H1 (cell line): Measurements from ENCODE around the gene KLHL18. TPM values are rescaled to one million over a fixed set of nuclear protein-coding genes. Genes with fewer than 3 reads are reported as not detected.

ENCODE experiments used
- CTCF ChIA-PET: fragments of 300-600 bp; sonication (Branson Sonifier 250); formaldehyde crosslinking; loops from one replicate; lab custom pipeline; 2021; ENCODE audit not compliant: partially characterized antibody; lab: Charles Lee
- POLR2A ChIA-PET: fragments of 300-600 bp; sonication (Branson Sonifier 250); formaldehyde crosslinking; loops from one replicate; lab custom pipeline; 2021; ENCODE audit warnings: inconsistent platforms; ENCODE audit not compliant: partially characterized antibody; lab: Charles Lee
- DNase-seq, 2 experiments: peaks; one replicate each; pipeline versions ENCODE4 v3.0.0 to v3.0.0-alpha.2; 2010 to 2022; ENCODE audit warnings: low spot score in 2 of 2, low read depth in 1 of 2, mixed read lengths in 1 of 2
- FAIRE-seq: peaks from 2 replicates; lab custom pipeline; 2011; peaks lifted over from hg19 to GRCh38; lab: Jason Lieb, UNC
- H2AFZ ChIP-seq: 2 replicates; pipeline ENCODE4 v1.8.1; 2012; ENCODE audit warnings: low read length, inconsistent platforms
- H2AK5ac ChIP-seq: 2 replicates; pipeline ENCODE4 v1.6.1; 2013; ENCODE audit warnings: low read depth, low read length
- H2BK120ac ChIP-seq: replicated peaks from 2 replicates; pipeline ENCODE3; 2013; ENCODE audit warnings: low read depth, low read length, inconsistent platforms
- H2BK12ac ChIP-seq: 2 replicates; pipeline ENCODE4 v1.6.1; 2013; ENCODE audit warnings: low read depth, low read length
- H2BK15ac ChIP-seq: 2 replicates; pipeline ENCODE4 v1.6.1; 2013; ENCODE audit warnings: low read length
- H2BK20ac ChIP-seq: 2 replicates; pipeline ENCODE4 v1.6.1; 2013; ENCODE audit warnings: low read length
- H2BK5ac ChIP-seq: 2 replicates; pipeline ENCODE4 v1.6.1; 2013; ENCODE audit warnings: low read depth, low read length
- H3K14ac ChIP-seq: 2 replicates; pipeline ENCODE4 v1.6.1; 2013; ENCODE audit warnings: inconsistent platforms; ENCODE audit not compliant: insufficient read length
- H3K18ac ChIP-seq: 2 replicates; pipeline ENCODE4 v1.6.1; 2013; ENCODE audit warnings: low read length; ENCODE audit errors: extremely low read depth
- H3K23ac ChIP-seq: 2 replicates; pipeline ENCODE4 v1.6.1; 2013; ENCODE audit warnings: inconsistent platforms; ENCODE audit not compliant: insufficient read length
- H3K23me2 ChIP-seq: 2 replicates; pipeline ENCODE4 v1.6.1; 2013; ENCODE audit warnings: low read depth, low read length
- H3K27ac ChIP-seq: 2 replicates; pipeline ENCODE4 v1.6.1; 2011; ENCODE audit warnings: low read depth, low read length, inconsistent platforms
- H3K27me3 ChIP-seq, 4 experiments: replicated peaks in 1 of 4; 1 replicate in 1 of 4; 2 replicates in 3 of 4; pipeline versions ENCODE4 v1.6.1 to v1.8.1; 2011 to 2013; ENCODE audit warnings: low read length in 3 of 4, mild to moderate bottlenecking in 3 of 4, inconsistent platforms in 2 of 4, mixed read lengths in 2 of 4, moderate library complexity in 1 of 4; ENCODE audit not compliant: control insufficient read depth in 3 of 4, insufficient read depth in 3 of 4; ENCODE audit errors: extremely low read depth in 1 of 4
- H3K36me3 ChIP-seq, 4 experiments: 2 replicates each; pipeline versions ENCODE4 v1.6.1 to v1.8.1; 2011 to 2013; ENCODE audit warnings: mild to moderate bottlenecking in 4 of 4, low read length in 3 of 4, moderate library complexity in 2 of 4, control low read depth in 1 of 4, inconsistent platforms in 1 of 4; ENCODE audit not compliant: insufficient read depth in 4 of 4, control insufficient read depth in 2 of 4
- H3K4ac ChIP-seq: replicated peaks from 2 replicates; pipeline ENCODE3; 2013; ENCODE audit warnings: low read length, low read depth, mixed read lengths, inconsistent platforms; ENCODE audit not compliant: insufficient read length
- H3K4me1 ChIP-seq, 4 experiments: replicated peaks in 1 of 4; 1 replicate in 1 of 4; 2 replicates in 3 of 4; pipeline versions ENCODE4 v1.6.1 to v1.8.1; 2011 to 2013; ENCODE audit warnings: low read length in 3 of 4, inconsistent platforms in 2 of 4, mixed read lengths in 1 of 4; ENCODE audit not compliant: insufficient read depth in 4 of 4, control insufficient read depth in 3 of 4
- H3K4me2 ChIP-seq, 2 experiments: 2 replicates each; pipeline versions ENCODE4 v1.6.1 to v1.8.1; 2011 to 2013; ENCODE audit warnings: low read depth in 2 of 2, low read length in 2 of 2, control low read depth in 1 of 2, inconsistent platforms in 1 of 2, mild to moderate bottlenecking in 1 of 2; ENCODE audit not compliant: insufficient read depth in 1 of 2
- H3K4me3 ChIP-seq, 4 experiments: fragments of 200-600, 300-600 bp in 1 of 4; sonication (generic), shearing (Covaris generic), sonication (Bioruptor Twin) in 1 of 4; 2 replicates each; pipeline versions ENCODE4 v1.5.1 to v1.8.1; 2011 to 2016; ENCODE audit warnings: low read length in 4 of 4, low read depth in 3 of 4, control low read depth in 2 of 4, inconsistent platforms in 2 of 4, mild to moderate bottlenecking in 2 of 4, mixed read lengths in 1 of 4, moderate library complexity in 1 of 4; ENCODE audit not compliant: insufficient read depth in 2 of 4; ENCODE audit errors: extremely low read depth in 1 of 4
- H3K56ac ChIP-seq: replicated peaks from 2 replicates; pipeline ENCODE3; 2013; ENCODE audit warnings: low read depth, mild to moderate bottlenecking, mixed read lengths, low read length, inconsistent platforms; ENCODE audit not compliant: insufficient read length
- H3K79me1 ChIP-seq: 2 replicates; pipeline ENCODE4 v1.6.1; 2013; ENCODE audit warnings: low read depth, low read length, control low read depth
- H3K79me2 ChIP-seq, 2 experiments: 2 replicates each; pipeline versions ENCODE4 v1.6.1 to v1.8.1; 2012 to 2013; ENCODE audit warnings: low read length in 2 of 2, mild to moderate bottlenecking in 2 of 2, inconsistent platforms in 1 of 2; ENCODE audit not compliant: insufficient read depth in 2 of 2, control insufficient read depth in 1 of 2
- H3K9ac ChIP-seq, 4 experiments: replicated peaks in 1 of 4; 1 replicate in 1 of 4; 2 replicates in 3 of 4; pipeline versions ENCODE4 v1.6.1 to v1.8.1; 2011 to 2013; ENCODE audit warnings: low read depth in 3 of 4, low read length in 3 of 4, control low read depth in 2 of 4, mild to moderate bottlenecking in 2 of 4, moderate library complexity in 2 of 4, inconsistent platforms in 1 of 4; ENCODE audit errors: extremely low read depth in 1 of 4
- H3K9me3 ChIP-seq, 2 experiments: 2 replicates each; pipeline versions ENCODE4 v1.6.1 to v1.8.1; 2012 to 2013; ENCODE audit warnings: mild to moderate bottlenecking in 2 of 2, moderate library complexity in 2 of 2, control low read depth in 1 of 2, inconsistent platforms in 1 of 2, low read depth in 1 of 2, low read length in 1 of 2, mixed read lengths in 1 of 2; ENCODE audit not compliant: insufficient read depth in 2 of 2
- H4K20me1 ChIP-seq, 2 experiments: replicated peaks in 1 of 2; 2 replicates each; pipeline versions ENCODE3 to v1.8.1; 2011 to 2013; ENCODE audit warnings: inconsistent platforms in 2 of 2, low read length in 2 of 2, mild to moderate bottlenecking in 1 of 2; ENCODE audit not compliant: insufficient read depth in 2 of 2, control insufficient read depth in 1 of 2
- H4K5ac ChIP-seq: 2 replicates; pipeline ENCODE4 v1.6.1; 2013; ENCODE audit warnings: low read length, low read depth, mixed read lengths, inconsistent platforms; ENCODE audit not compliant: insufficient read length
- H4K8ac ChIP-seq: 2 replicates; pipeline ENCODE4 v1.8.0; 2013; ENCODE audit warnings: mild to moderate bottlenecking, moderate library complexity, low read length, inconsistent platforms; ENCODE audit not compliant: insufficient read depth; ENCODE audit errors: extremely low read depth
- H4K91ac ChIP-seq: replicated peaks from 2 replicates; pipeline ENCODE3; 2013; ENCODE audit warnings: low read length, mixed read lengths, inconsistent platforms; ENCODE audit not compliant: insufficient read length
- BRCA1 ChIP-seq: IDR thresholded peaks from 2 replicates; pipeline ENCODE4 v1.6.1; 2012; ENCODE audit warnings: low read depth, low read length, improper control_type of control experiment
- CEBPB ChIP-seq: IDR thresholded peaks from 2 replicates; pipeline ENCODE4 v1.6.1; 2012; ENCODE audit warnings: low read depth, low read length
- CHD1 ChIP-seq: IDR thresholded peaks from 2 replicates; pipeline ENCODE4 v1.6.1; 2012; ENCODE audit warnings: low read depth, low read length, improper control_type of control experiment
- CTBP2 ChIP-seq: IDR thresholded peaks from 2 replicates; pipeline ENCODE4 v1.7.0; 2011; ENCODE audit warnings: borderline replicate concordance, mild to moderate bottlenecking, moderate library complexity, mixed read lengths, low read length; ENCODE audit not compliant: insufficient read depth, insufficient read length
- POU5F1 ChIP-seq: IDR thresholded peaks from 2 replicates; pipeline ENCODE4 v1.6.1; 2011; ENCODE audit warnings: low read depth, mild to moderate bottlenecking, low read length, moderate library complexity
- SIN3A ChIP-seq, 2 experiments: IDR thresholded peaks in 1 of 2; conservative IDR thresholded peaks in 1 of 2; 2 replicates each; pipeline ENCODE4 v1.6.1; 2011 to 2012; ENCODE audit warnings: low read length in 2 of 2, improper control_type of control experiment in 1 of 2, low read depth in 1 of 2, mild to moderate bottlenecking in 1 of 2
- TAF1 ChIP-seq: IDR thresholded peaks from 2 replicates; pipeline ENCODE4 v1.6.1; 2011; ENCODE audit warnings: mild to moderate bottlenecking, low read depth, low read length
- WGBS, 2 experiments: shearing (Covaris generic) in 1 of 2; methylation state at CpG; one replicate each; pipeline versions ENCODE4 v1.1.6 to v1.1.7; 2013 to 2015; ENCODE audit warnings: low lambda C conversion rate in 2 of 2, mixed read lengths in 2 of 2, inconsistent platforms in 1 of 2, low coverage in 1 of 2, missing lambda C conversion rate in 1 of 2; ENCODE audit not compliant: insufficient replicate concordance in 2 of 2, insufficient coverage in 1 of 2, insufficient read length in 1 of 2; ENCODE audit errors: extremely low coverage in 1 of 2, missing lambda C conversion rate in 1 of 2; 5-methylcytosine and 5-hydroxymethylcytosine counted together
- polyA plus RNA-seq, 7 experiments: library from polyadenylated mRNA; depleted of rRNA in 3 of 7; stranded (reverse) in 5 of 7; unstranded in 2 of 7; fragments of >200 nt in 5 of 7; fragments of 200-250 nt in 2 of 7; gene quantifications; 1 replicate in 5 of 7; 2 replicates in 1 of 7; 4 replicates in 1 of 7; pipeline versions ENCODE4 v1.2.1 to v1.2.3, GENCODE V29; 2011 to 2013; ENCODE audit warnings: missing spikeins in 2 of 7, mixed read lengths in 2 of 7
- total RNA-seq: library from RNA; stranded (reverse); fragmentation: NEBNext Ultra II Directional; extraction: Animal tissue kit (Norgen Biotek cat#: 25700); gene quantifications from 2 replicates; pipeline ENCODE4 v1.2.1, GENCODE V29; 2021

Gene KLHL18
- total and polyA plus RNA-seq, 2 of the 8 experiments (the other 6 are each of a cell fraction or from before 2014, with no cell fraction given), result 19.9 to 31.7 TPM

- Histone ChIP-seq H2BK15ac (no peak overlapping the region), H3K36me3 (peaks cover 8 to 41% (median 25%) of the 10 kb centered on the region in 4 experiments; a peak in 7 of 8 replicates), H2AFZ (no peak overlapping the region), H3K9ac (no peak overlapping the region), H3K18ac (no peak overlapping the region), H3K4me3 (no peak overlapping the region), H2BK12ac (no peak overlapping the region), H2BK120ac (no peak overlapping the region), H2AK5ac (no peak overlapping the region), H2BK20ac (no peak overlapping the region), H3K4me1 (no peaks in the 10 kb centered on the region; a peak in 2 of 7 replicates), H3K23me2 (no peaks in the 10 kb centered on the region), H2BK5ac (no peak overlapping the region), H4K20me1 (peaks cover 0 to 2% of the 10 kb centered on the region in 2 experiments), H3K27me3 (no peaks in the 10 kb centered on the region), H3K56ac (no peak overlapping the region), H3K14ac (no peak overlapping the region), H3K4me2 (no peak overlapping the region), H3K4ac (no peak overlapping the region), H4K8ac (no peak overlapping the region), H4K5ac (no peak overlapping the region), H3K27ac (no peak overlapping the region), H4K91ac (no peak overlapping the region), H3K79me2 (no peaks in the 10 kb centered on the region), H3K79me1 (no peaks in the 10 kb centered on the region; the same call in 1 of the 2 replicates), H3K9me3 (no peaks in the 10 kb centered on the region), H3K23ac (no peak overlapping the region)
- DNase-seq (no peak), FAIRE-seq (no peak)
- TF ChIP-seq CEBPB (no peak), SIN3A (conservative IDR thresholded peaks at IDR 0.05 in 1 of 2, IDR thresholded peaks at IDR 0.05 in 1 of 2; ENCODE audit: low read depth in 1 of 2, low read length in 2 of 2) (no peak), BRCA1 (no peak), CHD1 (no peak), CTBP2 (no peak), TAF1 (no peak), POU5F1 (no peak)
- CTCF ChIA-PET, result interaction anchor here (0.6 to 2.9 kb wide), 3 partner anchors 18 to 163 kb away, joined by 3 to 11 read pairs (median 3); no protein-coding TSS in a partner anchor
- WGBS, 2 experiments, result 90% methylated on average over 2 of the region's 2 CpGs; no CpG with 5 or more reads in 1 of the 2 experiments
- POLR2A ChIA-PET, result interaction anchor here (1.9 kb wide), 1 partner anchor 12 kb away, joined by 4 read pairs; no protein-coding TSS in a partner anchor
Measured at GRCh38 chr3:47342151-47342550, 59.4 kb downstream of the KLHL18 start.
